Stimulated activated CD8-positive, alpha-beta memory T cell treated with anti-CD3 and anti-CD28 coated beads, Interleukin-7, amount 100 ng/mL, for 1 hour (primary cell): Measurements from ENCODE around the gene CTRB1.
"Not testable (repeated sequence)": the region's sequence is repeated elsewhere in the genome, so short reads cannot be mapped to it uniquely, and the experiment has no call there.

Experiments used
- DNase-seq, 2 donors: peaks; one replicate each; pipeline ENCODE4 v3.0.0-alpha.2; 2020; ENCODE audit warnings: low read depth in 2 of 2

CTRB1 gene

GRCh38 chr16:75240633-75241032 lies 21.8 kb downstream of the CTRB1 start:
- DNase-seq: not testable (repeated sequence)

- no peak for DNase-seq
Observed at GRCh38 chr16:75241412-75241811, 22.6 kb downstream of the CTRB1 start.

DNA sequence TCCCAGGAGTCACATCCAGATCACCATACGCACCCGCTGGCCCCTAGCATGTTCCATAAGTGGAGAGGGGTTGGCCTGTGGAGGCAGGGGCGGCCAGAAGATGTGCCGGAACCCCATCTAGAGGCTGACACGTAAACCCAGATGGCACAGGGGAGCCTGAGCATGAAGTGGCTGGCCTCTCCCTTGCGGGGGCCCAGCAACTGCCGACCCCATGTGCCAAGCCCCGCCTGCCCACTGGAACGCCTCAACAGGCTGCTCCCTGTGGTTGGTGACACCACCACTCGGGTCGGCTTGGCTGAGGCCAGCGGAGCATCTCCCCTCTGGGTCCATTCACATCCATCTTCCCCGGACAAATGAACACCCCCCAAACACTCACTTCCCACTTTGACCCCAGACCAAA lies 23.2 kb downstream of the CTRB1 start:
- DNase-seq: no peak

DNA sequence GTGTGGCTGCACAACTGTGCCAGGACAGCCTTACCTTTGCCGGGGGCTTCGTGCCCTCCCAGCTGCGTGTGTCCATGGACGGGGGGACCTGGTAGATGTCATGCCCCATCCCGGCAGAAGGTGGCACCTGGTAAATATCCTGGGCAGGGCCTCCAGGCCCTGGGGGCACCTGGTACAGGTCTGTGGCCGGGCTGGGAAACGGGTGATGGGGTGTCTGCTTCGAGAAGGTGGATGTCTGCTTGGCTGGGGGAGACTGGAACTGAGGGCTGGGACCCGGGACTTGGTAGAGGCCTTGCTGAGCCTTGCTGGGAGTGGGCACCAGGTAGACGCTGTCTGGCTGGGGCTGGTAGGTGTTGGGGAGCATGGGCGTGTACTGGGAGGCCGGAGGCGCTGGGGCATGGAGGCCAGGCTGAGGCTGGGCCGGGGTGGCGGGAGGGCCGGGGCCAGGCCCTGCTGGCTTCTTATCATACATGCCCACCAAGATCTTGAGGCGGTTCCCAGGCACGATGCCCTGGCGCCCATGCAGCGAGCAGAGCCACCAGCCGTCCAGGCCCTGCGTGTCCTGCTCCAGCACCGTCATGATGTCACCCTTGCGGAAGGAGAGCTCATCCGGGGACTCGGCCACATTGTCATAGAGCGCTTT lies 23.8 kb downstream of the CTRB1 start:
- DNase-seq: not testable (repeated sequence)

DNA sequence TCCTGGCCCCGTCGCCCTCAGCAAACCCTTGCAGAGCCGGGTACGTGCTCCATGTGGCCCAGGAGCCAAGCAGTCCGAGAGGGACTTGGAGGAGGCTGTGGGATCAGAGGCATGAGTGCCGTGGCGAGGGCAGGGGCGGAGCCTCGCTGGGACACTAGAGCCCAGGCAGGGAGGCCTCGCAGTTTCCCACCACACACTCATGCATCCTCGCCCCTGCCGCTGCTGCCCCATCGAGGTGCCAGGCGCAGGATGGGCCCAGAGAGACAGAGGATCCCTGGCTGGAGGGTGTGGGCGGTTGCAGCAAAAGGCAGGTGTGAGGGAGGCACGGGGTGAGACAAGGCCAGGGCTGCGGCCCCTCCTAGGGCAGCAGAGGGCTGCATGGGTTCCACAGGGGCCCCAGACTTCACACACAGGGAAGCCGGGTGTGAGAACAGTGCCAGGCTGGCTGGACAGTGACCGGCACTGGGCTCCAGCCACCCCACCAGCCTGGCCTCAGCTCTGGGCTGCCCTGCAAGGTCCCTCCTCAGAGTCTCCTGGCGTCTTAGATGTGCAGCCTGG lies 25.0 kb downstream of the CTRB1 start:
- DNase-seq: no peak

GRCh38 chr16:75244225-75244809 lies 25.5 kb downstream of the CTRB1 start:
- DNase-seq: no peak

- no peak for DNase-seq
Observed at GRCh38 chr16:75244844-75245758, 26.3 kb downstream of the CTRB1 start.

GRCh38 chr16:75246504-75247205 lies 27.9 kb downstream of the CTRB1 start:
- no peak for DNase-seq

- no peak for DNase-seq
Observed at GRCh38 chr16:75247249-75247648, 28.5 kb downstream of the CTRB1 start.

DNA sequence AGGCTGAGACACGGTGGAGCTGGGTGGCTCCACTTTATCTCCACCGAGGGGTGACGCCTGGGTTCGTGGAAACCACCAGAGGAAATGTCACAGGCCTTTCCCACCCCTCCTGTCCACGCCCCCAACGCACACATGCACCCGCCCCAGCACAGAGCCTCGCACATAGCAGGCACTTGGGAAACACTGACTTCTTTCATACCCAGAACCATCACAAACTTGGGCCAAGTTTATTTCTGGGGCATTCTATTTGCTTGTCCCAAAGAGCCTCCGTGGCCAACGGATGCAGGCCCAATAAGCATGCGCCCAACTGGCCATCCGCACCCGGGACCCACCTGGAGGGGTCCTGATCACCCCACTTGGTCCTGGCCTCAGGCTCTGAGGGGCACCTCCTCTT lies 29.4 kb downstream of the CTRB1 start:
- no peak for DNase-seq

DNA sequence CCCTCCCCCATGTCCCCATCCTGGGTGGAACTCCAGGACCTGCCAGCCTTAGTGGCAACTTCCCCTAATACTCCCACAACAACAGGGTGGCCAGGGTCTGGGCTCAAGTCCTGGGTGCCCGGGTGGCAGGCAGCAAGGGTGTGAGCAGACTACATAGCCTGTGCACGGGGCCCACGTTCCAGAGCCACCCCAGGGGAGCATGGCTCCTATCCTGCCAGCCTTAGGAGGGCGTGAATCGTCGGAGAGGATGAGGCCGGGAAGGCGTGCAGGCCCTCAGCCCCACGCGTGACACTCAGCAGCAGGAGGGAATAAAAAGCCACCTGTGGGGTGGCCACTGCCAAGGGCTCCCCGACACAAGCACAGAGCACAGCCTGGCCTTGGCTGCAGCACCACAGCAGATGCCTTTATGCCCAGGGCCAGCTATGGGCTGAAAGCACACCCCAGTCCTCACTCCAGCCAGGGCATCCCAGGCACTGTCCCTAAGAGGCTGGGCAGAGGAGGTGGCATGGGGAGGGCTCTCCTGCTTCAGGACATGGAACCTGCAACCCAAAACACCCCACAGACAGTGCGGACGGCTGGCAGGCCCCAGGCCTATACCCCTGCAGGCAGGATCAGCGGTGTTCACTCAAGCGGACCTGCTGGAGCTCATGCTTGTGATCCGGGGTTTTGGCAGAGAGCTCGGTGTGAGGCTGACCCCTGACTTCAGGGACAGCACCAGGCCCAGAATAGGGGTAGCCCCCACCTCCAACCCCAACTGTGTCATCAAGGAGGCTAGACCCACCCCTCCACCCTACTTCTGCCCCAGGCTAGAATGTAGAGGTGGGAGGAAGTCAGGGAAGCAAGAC lies 30.0 kb downstream of the CTRB1 start:
- DNase-seq: no peak

GRCh38 chr16:75249441-75249840 lies 30.7 kb downstream of the CTRB1 start:
- DNase-seq: no peak

GRCh38 chr16:75250089-75250808 lies 31.5 kb downstream of the CTRB1 start:
- DNase-seq: no peak

DNA sequence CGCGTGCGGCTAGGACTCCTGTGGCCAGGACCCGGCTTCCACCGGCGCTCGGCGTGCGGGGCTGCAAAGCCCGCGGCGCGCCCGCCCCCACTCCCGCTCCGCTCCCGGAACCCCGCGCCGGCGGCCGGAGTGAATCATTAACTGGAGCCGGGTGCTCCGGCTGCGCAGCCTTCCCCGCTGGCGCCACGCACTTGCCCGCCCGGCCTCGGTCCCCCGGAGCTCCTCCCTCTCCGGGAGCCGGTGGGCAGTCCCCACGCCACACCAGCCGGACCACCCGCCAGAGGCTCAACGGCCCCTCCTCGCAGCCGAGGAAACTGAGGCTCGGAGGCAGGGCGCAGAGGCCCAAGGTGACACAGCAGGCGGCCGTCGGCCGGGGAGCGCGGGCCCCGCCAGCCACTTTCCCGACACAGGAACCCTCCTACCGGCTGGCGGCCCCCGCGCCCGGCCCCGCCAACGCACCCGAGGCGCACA lies 32.1 kb downstream of the CTRB1 start:
- DNase-seq: no peak

GRCh38 chr16:75251280-75252048 lies 32.7 kb downstream of the CTRB1 start, which contains the start of gene BCAR1:
Gene BCAR1 (minus strand): TSS chr16:75251624. CDS start chr16:75251482, 142 bp downstream.
- no peak for DNase-seq

DNA sequence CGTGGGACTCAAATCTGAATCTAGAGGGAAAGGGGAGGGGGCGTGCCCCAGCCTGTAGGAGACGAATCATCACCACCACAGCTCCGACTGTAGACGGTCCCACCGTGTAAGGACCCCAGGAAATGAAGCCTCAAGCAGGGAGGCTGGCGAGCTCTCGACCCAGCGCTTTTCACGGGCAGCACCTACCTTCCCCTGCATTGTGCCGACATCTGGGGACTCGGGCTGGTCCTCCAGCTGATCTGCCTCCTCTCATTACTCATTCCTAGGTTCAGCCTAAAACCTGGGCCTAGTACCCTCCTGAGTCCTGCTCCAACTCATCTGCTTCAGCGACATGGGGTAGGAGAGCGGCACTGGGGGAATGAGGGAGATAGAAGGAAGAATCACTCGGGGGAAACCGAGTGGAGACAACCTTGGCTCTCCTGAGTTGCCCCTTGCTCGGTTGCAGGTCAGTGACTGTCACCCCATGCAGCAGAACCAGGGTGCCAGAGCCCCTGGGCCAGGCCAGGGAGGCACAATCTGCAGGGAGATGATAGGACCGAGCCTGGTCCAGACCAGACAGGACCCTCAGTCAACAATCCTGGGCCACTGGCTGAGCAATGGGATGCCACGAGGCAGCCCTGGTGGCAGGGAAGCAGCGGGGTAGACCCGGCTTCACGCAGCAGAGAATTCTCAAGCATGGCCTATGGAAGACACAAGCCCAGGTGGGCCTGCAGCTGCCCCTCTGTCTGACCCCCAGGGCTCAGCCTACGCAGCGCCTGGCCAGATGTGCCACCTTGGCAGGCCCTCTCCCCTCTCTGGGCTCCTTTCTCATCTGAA lies 33.5 kb downstream of the CTRB1 start:
- no peak for DNase-seq

DNA sequence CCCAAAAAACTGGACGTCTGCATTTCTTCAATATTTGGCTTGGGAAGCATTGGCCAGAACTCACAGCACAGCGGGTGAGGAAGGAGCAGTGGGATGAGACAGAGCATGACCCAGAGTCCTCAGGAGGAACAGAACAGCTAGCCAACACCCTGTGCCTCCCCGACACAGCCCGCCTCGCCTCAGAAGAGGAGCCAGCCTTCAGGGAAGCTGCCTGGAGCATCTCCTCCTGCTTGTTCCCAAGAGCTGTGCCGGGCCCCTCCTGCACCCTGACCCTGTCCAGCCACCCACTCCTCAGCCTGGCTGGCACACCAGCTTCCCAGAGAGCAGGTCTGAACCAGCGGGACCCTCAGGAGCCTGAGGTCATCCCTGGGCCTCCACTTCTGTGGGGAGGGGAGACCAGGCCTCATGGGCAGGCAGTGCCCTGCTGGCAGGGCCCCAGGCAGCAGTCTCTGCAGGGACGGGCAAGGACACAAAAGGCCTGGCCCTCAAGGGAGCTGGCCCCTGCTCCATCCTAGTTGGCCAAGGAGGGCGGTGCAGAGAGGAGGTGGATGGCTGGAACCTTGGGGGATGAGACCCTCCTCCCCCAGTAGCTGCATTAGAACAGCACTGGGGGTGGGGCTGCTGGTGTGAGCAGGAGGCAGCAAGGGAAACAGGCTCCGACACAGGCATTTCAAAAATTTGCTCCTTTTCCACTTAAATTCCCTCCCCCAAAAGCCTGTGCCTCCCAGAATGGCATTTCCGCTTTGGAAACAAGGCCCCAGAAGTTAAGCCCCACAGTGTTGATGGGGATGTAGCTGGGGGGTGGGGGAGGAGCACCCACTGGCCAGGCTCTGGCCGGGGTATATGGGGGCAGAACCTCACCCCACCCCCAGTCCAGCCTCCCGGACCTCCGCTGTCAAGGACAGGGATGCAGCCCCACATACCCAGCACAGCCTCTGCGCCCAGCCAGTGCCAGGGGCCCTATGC lies 34.4 kb downstream of the CTRB1 start:
- no peak for DNase-seq
